ENCODE measurements around the gene LGI4. TPM values are rescaled to one million over a fixed set of nuclear protein-coding genes. Genes with fewer than 3 reads are reported as not detected.
A peak's percentile ranks its signal among the peaks of the same experiment; 100 is the strongest.
"Not testable (repeated sequence)": the region's sequence is repeated elsewhere in the genome, so short reads cannot be mapped to it uniquely, and the experiment has no call there.

Gene LGI4
- total RNA-seq, 1 donor from 2014 or later: 1.4 TPM

DNA sequence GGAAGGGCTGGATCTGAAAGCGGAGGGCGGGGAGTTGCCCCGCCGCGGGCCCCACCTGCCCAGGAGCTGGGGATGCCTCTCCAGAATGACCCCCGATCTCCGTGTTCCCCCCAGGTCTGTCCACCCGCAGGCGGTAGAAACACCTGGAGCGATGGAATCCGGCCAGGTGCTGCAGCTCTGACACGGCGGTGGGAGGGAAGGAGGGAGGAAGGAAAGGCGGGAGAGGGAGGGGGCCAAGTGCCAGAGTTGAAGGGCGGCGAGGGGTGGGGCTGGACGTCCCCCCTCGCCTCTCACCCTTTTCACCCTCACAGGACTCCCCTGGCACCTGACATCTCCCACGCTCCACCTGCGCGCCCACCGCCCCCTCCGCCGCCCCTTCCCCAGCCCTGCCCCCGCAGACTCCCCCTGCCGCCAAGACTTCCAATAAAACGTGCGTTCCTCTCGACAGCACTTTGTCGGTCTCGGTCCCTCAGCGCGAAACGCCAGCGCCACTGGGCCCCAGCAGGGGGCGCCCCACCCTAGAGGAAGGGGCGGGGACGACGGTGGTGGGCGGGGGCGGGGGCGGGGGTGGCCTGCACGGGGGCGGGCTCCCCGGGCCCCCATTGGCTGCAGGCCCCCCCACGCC is 7.9 kb upstream of the LGI4 start:
- no peak for DNase-seq (ENCODE audit: low read depth)

DNA sequence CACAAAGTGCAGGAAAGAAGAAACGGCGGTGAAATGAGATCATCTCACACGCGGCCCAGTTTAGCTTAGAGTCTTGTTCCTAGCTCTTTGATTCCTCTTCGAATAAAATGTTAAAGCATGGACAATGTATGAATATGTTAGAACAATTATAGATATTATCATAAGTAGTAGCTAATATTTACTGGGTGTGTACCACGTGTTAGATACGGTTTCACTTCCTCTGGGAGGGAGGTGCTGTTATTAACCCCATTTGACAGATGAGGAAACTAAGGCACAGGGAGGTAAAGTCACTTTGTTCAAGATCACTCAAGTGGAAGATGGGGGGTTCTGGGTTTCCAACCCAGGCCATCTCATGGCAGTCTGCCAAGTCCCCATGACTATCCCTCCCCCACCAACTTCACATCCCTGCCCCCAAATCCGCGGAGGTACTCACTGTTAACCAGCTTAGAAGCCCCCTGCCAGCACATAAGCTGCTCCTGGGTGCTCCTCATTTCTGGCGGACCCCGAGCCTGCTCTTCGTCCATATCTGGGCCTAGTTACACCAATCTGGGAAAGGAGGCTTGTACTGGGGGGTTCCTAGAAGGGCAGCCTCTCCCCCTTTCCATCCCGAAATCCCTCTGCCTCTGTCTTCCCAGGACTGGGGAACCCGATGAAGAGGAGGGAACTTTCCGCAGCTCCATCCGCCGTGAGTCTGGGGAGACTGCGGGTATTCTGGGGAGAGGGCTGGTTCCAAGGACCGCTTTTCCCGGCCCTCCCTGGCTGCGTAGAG is 7.2 kb upstream of the LGI4 start:
- DNase-seq (ENCODE audit: low read depth): no peak

DNA sequence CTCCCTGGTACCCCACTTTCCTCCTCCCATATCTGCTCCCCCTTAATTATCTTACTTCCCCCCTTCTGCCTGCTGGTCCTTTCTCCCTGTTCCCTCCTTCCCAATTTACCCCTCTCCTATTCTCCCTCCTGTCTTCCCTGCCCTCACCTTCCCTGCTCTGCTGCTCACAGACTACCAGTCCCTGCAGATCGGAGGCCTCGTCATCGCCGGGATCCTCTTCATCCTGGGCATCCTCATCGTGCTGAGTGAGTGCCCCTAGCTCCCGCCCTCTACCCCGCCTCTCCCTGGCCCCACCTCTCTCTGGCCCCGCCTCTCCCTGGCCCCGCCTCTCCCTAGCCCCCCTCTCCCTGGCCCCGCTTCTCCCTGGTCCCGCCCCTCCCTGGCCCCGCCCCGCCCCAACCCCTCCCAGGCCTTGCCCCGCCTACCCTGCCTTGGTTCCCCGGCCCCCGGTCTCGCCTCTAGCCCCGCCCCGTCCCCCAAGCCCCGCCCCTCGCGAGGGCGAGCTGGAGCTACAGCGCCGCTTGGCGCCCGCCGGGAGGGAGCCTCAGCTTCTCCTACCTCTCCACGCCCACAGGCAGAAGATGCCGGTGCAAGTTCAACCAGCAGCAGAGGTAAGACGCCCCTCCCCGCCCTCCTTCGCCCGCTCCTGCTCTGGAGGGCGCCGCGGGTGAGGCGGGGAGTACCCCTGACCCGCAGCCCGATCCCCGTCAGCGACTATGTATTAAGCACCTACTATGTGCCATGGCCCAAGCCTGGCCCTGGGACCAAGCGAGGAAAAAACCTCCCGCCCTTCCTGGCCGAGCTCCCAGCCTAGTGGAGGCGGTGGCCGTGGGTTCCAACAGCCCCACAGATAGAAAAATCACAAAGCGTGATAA is 6.3 kb upstream of the LGI4 start:
- DNase-seq (ENCODE audit: low read depth): peak; percentile 69

DNA sequence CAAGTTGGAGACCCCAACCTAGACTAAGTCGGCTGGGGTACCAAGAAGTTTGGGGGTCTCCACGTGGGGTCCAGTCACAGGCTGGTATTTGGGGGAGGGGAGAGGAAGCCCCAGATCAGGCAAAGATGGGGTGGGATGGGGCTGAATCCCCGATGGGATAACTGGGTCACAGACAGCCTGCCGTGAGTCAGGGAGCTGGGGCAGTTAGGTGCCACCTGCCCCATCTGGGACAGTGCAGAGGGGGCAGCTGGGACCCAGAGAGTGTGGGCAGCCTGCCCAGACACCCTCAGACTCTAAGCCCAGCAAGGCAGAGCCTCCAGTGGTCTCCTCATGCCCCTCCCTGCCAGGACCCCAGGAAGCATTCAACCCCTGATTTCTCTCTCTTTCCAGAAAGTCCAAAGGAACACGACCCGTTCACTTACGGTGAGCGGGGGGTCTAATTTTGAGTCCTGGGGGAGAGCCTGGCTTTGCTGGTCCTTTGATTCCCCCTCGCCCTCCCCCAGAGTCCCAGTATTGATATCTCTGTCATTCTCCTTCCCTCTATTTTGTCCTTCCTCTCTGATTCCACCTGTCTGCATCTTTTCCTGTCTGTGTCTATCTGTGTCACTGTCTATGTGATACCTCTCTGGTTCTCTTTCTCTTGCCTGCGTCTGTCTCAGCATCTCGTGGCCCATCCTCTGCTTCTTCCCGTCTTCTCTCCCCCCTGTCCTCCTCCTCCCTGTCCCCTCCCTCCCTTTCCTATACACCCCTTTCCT is 5.5 kb upstream of the LGI4 start:
- no peak for DNase-seq (ENCODE audit: low read depth)

DNA sequence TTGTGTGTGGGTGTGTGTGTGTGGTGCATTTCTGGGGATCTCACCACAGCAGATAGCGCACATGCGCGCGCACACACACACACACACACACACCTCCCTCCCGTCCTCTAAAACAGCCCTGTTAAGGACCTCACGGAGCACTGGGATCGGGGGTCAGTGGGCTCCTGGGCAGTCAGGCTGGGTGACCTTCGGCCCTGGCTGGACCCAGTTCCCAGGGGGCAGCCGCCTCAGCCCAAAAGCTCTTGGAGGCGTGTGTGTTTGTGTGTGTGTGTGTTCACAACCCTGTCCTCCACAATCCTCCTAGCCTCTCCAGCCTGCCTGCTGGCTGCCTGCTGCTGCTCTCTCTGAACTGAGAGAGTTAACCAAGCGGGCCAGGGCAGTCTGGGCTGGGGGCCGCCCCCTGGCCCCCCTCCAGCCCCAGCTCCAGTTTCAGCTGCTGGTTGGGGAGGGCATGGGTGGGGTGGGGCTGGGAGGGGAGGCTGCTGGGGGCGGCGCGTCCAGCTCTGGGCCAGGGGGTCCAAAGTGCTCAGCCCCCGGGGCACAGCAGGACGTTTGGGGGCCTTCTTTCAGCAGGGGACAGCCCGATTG is 3.5 kb upstream of the LGI4 start, which contains the start of gene FXYD1:
Gene FXYD1 (plus strand): TSS at position 520 of the 588 bp plus-strand sequence. CDS start 1,256 bp downstream, outside the sequence.
- peak; percentile 72 for DNase-seq (ENCODE audit: low read depth)

DNA sequence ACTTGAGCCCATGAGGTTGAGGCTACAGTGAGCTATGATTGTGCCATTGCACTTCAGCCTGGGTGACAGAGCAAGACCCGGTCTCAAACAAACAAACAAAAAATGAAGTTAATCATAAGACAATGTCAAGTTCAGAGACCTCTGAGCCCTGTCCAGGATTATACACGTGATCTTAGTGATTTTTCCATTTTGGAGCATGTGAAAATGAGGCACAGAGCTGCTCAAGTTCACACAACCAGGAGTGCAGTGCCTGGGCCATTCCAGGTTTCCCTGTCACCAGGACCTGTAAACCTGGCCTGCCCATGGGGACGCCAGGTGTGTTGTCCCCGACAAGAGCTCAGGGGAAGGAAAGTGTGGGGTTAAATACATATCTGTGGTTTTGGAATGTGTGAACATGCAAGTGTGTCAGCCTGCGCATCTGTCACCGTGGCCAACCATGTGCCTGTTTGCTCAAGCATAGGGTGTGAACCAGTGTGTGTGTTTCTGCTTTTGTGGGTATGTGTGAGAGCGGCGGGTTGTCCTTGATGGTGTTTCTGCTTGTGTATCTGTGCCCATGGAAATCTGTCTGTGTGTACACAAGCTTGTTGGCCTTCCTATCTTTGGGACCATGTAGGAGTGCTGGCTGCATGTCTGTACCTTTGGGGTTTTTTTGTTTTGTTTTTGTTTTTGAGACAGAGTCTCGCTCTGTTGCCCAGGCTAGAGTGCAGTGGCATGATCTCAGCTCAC is 2.3 kb upstream of the LGI4 start:
- no peak for DNase-seq (ENCODE audit: low read depth)

DNA sequence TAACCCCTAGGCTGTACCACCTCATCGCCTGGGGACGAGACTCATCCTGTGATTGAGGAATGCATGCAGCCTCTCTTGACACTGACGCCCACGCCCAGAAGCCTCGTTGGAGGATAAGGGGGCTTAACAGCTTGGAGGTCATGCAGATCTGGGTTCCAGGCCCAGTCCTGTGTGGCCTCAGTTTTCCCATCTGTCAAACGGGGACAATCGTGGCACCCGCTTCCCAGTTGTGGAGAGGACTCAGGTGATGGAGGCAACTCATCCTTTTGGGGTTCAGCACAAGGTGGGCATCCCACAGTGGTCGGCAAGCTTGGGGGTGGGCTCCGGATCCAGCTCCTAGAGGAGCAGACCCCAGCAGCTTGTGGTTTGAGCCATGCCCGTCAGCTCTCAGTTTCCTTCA is 1.4 kb upstream of the LGI4 start:
- no peak for DNase-seq (ENCODE audit: low read depth)

DNA sequence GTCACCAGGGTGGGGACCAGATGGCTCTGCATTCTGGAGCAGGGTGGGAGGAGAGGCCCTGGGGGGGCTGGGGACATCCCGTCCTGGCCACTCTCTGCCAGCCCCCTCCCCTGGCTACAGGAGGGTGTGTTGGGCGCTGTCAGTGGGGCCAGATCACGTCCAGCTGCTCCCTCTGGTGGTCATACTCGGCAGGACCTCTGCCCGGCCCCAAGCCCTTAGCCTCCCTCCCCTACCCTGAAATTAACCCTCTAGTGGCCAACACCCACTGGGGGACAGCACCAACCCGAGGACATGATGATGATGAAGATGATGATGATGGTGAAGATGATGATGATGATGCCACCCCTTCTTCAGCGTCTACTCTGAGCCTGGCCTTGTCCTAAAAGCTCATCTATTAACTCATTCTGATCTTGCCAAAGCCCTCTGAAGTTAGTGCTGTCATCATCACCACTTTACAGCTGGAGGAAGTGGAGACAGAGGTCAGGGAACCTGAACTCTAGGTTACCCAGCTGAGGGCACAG is 590 bp upstream of the LGI4 start:
- peak; percentile 81 for DNase-seq (ENCODE audit: low read depth)

DNA sequence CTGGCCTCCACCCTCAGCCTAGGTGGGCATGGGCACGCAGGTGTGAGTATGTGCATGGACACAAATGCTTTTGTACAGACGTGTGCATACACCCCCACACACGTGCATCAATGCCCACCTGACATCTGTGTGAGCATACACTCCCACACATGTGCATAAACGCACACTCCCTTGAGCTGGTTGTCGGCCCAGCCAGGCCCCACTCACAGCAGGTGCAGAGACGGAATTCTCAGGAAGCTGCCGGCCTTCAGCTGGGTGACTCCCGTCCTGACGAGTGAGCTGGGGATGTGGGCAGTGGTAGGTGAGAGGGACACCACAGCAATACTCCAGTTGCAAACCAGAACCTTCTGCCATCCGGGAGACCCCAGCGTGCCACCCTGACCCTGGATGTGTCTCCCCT is 1.0 kb downstream of the LGI4 start:
- DNase-seq (ENCODE audit: low read depth): no peak

DNA sequence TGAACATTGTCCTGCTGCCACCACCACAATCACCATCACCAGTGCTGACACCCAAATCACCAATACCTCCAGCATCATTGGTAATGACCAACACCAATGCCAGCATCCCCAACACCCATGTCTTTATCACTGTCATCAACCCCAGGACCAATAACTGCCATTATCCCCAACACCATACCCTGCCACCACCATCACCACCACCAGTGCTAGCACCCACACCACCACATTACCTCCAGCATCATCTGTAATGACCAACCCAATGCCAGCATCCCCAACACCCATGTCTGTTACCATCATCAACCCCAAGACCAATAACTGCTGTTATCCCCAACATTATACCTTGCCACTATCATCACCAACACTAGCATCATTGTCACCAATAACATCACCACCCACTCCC is 2.6 kb downstream of the LGI4 start:
- DNase-seq (ENCODE audit: low read depth): no peak

DNA sequence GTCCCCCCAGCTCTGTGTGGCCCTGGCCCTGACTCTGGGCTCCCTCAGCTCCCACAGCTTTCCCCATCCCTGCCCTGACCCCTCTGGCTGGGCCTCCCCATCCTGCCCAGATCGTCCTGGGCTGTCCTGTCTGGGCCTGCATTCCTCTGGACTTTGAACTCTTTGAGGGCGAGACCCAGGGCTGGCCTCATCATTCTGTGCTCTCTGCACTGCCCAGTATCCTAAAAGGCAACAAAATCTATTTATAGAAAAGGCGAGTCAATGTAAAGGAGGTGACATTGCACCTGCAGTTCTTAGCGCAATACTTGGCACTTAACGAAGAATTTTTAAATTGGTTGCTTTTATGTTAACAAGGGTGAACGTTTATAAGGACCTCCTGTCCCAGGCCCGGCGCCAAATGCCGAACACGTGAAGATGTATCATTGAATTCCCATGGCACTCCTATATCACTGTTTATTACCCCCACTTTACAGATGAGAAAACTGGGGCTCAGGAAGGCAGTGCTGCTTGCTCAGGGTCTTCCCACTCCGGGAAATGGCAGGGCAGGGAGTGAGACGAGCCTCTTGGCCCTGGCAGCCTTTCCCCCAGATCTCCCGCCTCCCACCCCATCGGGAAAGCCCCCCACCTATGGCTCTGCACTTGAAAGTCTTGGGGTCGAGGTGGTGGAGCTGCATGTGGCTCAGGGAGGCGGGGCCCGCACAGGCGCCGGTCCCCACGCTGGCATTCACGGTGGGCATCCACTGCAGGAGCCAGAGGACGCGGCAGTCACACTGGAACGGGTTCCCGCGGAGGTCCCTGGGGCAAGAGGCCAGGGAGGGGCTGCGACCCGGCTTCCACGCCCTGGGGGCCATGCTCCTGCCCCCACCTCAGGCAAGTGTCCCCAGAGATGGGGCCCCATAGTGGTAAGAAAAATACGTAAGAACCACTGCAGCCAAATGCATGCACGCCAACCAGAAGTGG is 3.8 kb downstream of the LGI4 start:
- no peak for DNase-seq (ENCODE audit: low read depth)

DNA sequence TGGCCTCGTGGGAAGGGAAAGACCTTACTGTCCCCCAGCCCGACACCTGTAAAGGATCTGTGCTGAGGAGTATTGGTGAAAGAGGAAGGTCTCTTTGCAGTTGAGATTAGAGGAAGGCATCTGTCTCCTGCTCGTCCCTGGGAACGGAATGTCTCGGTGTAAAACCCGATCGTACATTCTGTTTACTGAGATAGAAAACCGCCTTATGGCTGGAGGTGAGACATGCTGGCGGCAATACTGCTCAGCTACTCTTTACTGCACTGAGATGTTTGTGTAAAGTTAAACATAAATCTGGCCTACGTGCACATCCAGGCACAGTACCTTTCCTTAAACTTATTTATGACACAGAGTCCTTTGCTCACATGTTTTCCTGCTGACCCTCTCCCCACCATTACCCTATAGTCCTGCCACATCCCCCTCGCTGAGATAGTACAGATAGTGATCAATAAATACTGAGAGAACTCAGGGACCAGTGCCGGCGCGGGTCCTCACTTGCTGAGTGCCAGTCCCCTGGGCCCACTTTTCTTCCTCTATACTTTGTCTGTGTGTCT is 5.1 kb downstream of the LGI4 start:
- not testable (repeated sequence) for DNase-seq (ENCODE audit: low read depth)

DNA sequence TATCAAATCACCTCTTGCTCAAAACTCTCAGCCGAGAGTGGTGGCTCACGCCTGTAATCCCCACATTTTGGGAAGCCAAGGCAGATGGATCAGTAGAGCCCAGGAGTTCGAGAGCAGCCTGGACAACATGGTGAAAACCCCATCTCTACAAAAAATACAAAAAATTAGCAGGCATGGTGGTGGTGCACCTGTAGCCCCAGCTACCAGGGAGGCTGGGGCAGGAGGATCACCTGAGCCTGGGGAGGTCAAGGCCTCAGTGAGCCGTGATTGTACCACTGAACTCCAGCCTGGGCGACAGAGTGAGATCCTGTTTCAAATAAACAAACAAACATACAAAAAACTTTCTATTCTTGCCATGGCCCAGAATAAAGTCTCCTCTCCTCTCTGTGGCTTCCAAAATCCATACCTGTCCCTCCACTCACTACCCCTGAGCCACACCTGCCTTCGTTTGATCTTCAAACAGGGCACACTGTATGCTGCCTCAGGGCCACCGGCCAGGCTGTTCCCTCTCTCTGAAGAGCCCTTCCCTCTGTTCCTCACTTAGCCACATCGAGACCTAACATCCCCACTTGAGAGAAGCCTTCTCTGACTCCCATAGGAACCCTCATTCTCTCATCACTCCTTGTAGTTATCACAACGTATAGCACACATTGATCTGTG is 6.3 kb downstream of the LGI4 start:
- DNase-seq (ENCODE audit: low read depth): no peak

DNA sequence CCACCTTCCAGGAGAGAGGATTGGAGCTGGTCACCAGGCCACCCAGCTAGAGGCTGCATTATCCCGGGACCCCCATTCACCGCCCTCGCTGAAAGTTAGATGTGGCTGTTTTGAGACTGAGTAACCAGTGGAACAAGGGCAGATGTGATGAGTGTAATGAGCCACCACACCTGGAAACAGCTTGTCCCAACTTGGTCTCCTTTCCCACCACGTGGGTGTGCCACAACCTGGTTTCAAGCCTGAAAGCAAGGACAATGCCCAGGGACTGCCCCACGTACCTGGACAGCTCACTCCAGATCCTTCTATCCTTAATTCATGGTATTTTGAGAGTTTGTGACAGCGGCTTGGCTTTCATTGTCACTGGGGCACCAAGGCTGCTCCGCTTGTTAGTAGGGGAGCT is 7.0 kb downstream of the LGI4 start:
- DNase-seq (ENCODE audit: low read depth): no peak

DNA sequence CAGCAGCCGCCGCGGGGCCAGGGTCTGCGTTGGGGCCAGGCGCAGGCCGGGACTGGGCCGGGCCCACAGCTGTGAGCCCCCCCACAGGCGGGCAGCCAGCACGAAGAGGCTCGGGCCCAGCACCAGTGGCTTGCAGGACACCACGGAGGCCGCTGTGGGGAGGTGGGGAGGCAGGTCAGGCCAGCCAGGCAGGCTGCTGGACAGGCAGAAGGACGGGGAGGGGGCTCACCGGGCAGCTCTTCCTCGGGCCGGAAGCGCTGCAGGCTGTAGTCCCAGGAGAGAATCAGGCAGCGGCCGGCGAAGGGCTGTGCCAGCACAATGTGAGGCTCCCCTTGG is 8.3 kb downstream of the LGI4 start:
- DNase-seq (ENCODE audit: low read depth): no peak

DNA sequence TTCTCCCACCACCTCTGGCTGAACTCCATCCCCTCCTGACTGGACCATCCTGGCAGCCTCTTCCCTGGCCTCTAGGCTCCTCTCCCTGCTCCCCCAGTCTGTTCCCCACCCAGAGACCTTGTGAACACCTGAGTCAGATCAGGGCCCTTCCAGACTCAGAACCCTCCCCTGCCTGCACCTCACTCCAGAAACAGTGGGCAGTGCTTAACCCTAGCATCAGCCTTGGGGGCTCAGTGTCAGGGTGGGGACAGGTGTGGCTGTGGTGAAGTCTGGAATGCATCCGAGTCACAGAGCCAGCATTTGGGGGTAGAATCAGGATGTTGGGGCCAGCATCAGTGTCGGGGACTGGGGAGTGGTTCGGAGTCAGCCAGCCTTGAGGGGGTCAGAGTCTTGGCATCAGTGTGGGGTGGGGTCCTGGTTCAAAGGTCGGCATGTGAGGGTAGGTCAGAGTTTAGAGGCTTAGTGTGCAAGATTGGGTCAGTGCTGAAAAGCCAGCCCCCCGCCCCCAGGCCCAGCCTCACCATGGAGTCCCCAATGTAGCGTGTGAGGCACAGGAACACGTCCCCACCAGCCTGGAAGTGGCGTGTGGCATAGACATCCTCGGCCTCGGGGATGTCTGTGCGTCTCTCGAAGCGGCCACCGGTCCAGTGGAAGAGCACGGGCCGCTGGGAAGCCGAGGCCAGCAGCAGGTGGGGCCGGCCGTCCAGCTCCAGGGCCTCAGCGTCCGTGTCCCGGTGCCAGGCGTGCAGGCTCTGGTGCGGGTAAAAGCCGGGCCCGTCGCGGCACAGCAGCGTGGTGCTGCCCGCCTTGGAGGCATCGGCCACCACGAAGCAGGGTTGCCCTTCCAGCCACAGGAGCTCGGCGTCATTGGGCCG is 8.9 kb downstream of the LGI4 start:
- no peak for DNase-seq (ENCODE audit: low read depth)

DNA sequence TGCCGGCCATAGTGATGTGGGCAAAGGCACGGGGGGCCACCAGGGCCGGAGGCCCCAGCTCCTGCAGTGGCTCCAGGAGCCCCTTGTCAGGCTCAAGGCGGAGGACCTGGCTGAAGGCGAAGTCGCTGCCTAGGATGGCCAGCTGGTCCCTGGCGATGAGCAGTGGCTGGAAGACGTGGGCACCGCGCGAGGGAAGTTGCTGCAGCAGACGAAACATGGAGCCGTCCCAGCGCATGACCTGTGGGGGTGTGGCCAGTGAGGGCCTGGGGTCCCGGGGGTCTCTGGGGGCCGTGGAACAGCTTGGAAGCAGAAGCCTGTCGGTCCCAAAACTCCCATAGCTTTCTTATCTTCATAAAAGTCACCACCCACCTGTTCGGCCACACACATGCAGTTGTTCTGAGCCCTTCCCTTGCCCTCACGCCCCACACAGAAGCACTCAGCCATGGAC is 9.6 kb downstream of the LGI4 start:
- no peak for DNase-seq (ENCODE audit: low read depth)

Measured in myocyte (in vitro differentiated cells).